Right cardiac atrium (tissue), 5 donors: ENCODE measurements around the gene SMCO3. TPM values are rescaled to one million over a fixed set of nuclear protein-coding genes. Genes with fewer than 3 reads are reported as not detected.
A peak's percentile ranks its signal among the peaks of the same experiment; 100 is the strongest.

Experiments
- ATAC-seq, 2 donors: fragments of 200-7000 bp; cut with Tn5 transposase; one replicate each; pipeline versions ENCODE4 v1.8.0 to v1.9.1; 2020; ENCODE audit warnings: moderate library complexity in 2 of 2, mild to moderate bottlenecking in 1 of 2
- DNase-seq, 3 donors: peaks; one replicate each; pipeline ENCODE4 v3.0.0-alpha.2; 2020
- H3K27ac ChIP-seq: one replicate; pipeline ENCODE4 v1.5.1; 2013; ENCODE audit warnings: mild to moderate bottlenecking, low read length, control low read depth, moderate library complexity
- H3K27me3 ChIP-seq: one replicate; pipeline ENCODE4 v1.6.1; 2013; ENCODE audit not compliant: control insufficient read depth, insufficient read depth
- H3K4me1 ChIP-seq: one replicate; pipeline ENCODE4 v1.6.1; 2013; ENCODE audit warnings: low read length; ENCODE audit not compliant: control insufficient read depth, insufficient read depth
- H3K4me3 ChIP-seq: one replicate; pipeline ENCODE4 v1.5.1; 2013; ENCODE audit warnings: low read length, control low read depth
- H3K9me3 ChIP-seq: one replicate; pipeline ENCODE4 v1.6.1; 2013; ENCODE audit warnings: low read length; ENCODE audit not compliant: control insufficient read depth
- WGBS: extraction: QIAGEN DNeasy Blood & Tissue Kit; methylation state at CpG from one replicate; pipeline ENCODE4 v1.1.7; 2013; 5-methylcytosine and 5-hydroxymethylcytosine counted together
- intact Hi-C, 4 donors: fragments of 100-400 bp; cut with DNase I; formaldehyde crosslinking; loops; one replicate each; pipeline versions ENCODE4 v1.11.0 to v1.14.0; 2022 to 2023
- polyA plus RNA-seq: library from polyadenylated mRNA; stranded (reverse); fragments of 200-250 nt; gene quantifications from one replicate; pipeline ENCODE4 v1.2.3, GENCODE V29; 2013
- total RNA-seq, 4 donors: library from RNA; stranded (reverse); fragmentation: NEBNext Ultra II Directional; extraction: Animal tissue kit (Norgen Biotek cat#: 25700); gene quantifications; one replicate each; pipeline ENCODE4 v1.2.1, GENCODE V29; 2021
- donor health status: healthy with polysubstance abuse.
- donor health status: DM: no; HTN: yes; CAD: no.
- donor health status: DM: no; HTN: no; CAD: no.
- donor health status: DM: no; HTN: yes; CAD: no; lungs with severe emphysema.
- donor health status: DM: yes; HTN: yes; CAD: no.

SMCO3 gene
- total and polyA plus RNA-seq, 5 donors: 0.53 to 1.5 (median 0.80) TPM

DNA sequence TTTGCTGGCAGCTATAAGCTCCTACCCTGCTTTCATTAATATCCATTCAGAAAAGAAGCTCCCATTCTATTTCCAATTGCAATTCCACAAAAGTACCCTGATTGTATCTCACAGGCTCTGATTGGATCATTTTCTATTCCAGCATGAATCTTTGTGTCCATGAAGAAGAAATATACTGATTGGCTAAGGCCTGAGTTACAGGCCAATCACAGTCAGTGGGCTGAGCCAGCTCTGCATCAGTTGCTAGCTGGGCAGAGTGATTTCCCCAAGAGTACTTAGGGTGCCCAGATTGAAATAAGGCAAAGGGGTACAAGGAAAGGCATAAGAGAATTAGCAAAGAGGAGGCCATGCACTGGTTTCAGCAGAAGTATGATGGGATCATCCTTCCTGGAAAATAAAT is 14.9 kb upstream of the SMCO3 start:
- intact Hi-C loops: no loop called here
- Histone ChIP-seq H3K27me3 (no peaks in the 10 kb centered on the region), H3K4me3 (no peak overlapping the region), H3K4me1 (no peaks in the 10 kb centered on the region), H3K9me3 (no peaks in the 10 kb centered on the region), H3K27ac (no peak overlapping the region)
- ATAC-seq (peak in 1 of 2 donors; percentile 59), DNase-seq (no peak)

DNA sequence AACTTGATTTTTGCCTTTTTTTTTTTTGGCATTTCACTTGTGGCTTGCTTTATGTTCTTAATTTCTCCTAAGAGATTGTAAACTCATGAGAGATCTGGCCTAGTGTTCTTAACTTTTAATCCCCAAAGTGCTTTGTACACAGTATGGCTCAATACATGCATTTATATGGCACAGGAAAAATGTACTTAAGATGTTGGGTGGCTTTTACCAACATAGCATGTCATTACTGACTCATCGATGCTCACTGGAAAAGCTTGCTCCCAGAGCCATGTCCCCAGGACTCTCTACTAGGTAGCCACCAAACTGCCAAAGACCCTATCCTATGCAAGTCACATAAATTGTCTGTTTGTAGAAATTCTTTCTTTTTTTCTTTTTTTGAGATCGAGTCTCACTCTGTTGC is 13.1 kb upstream of the SMCO3 start:
- WGBS: 90% methylated on average over 2 of the region's 2 CpGs
- H3K4me1 ChIP-seq: no peaks in the 10 kb centered on the region
- no peaks in the 10 kb centered on the region for H3K9me3 ChIP-seq
- intact Hi-C loops: no loop called here
- H3K27ac ChIP-seq: no peak overlapping the region
- ATAC-seq: no peak
- no peaks in the 10 kb centered on the region for H3K27me3 ChIP-seq
- no peak overlapping the region for H3K4me3 ChIP-seq
- DNase-seq: no peak

GRCh38 chr12:14826491-14826890 is 12.5 kb upstream of the SMCO3 start:
- WGBS: 49% methylated on average over 5 of the region's 5 CpGs
- ATAC-seq (no peak), DNase-seq (no peak)
- H3K27ac ChIP-seq: peak overlapping the region; percentile 75
- H3K4me1 ChIP-seq: no peaks in the 10 kb centered on the region
- no peaks in the 10 kb centered on the region for H3K9me3 ChIP-seq
- H3K27me3 ChIP-seq: no peaks in the 10 kb centered on the region
- no peak overlapping the region for H3K4me3 ChIP-seq
- intact Hi-C loops: no loop called here

GRCh38 chr12:14825256-14825655 is 11.3 kb upstream of the SMCO3 start:
- Histone ChIP-seq H3K27me3 (no peaks in the 10 kb centered on the region), H3K27ac (no peak overlapping the region), H3K9me3 (no peaks in the 10 kb centered on the region), H3K4me1 (no peaks in the 10 kb centered on the region), H3K4me3 (no peak overlapping the region)
- DNase-seq: no peak
- intact Hi-C loops: no loop called here
- no peak for ATAC-seq

DNA sequence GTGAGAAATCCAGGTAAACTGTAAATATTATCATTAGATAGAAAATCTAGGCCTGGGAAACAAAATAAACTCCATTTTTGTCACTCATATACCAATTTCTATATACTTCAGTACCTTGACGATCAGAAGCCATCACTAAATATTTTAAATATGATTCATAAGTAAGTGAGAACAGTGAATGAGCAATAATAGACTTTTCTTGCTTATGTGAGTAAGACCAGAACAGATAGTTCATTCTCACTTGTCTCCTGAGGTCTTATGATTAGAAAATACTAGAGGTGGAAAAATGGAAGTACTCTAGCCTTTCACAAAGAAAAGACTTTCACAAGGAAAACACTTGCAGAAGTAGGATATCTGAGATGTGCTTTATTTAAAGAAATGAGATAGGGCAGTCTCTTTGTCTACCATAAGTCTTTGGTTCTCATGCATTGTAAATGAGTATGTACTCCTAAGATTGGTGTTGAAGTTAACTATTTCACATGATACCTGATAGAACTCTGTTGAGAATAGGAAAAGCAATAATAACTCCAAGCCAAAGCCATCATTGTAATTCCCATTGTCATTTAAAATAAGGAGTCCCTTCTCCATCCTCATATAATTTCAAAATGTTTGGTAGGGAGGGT is 10.1 kb upstream of the SMCO3 start:
- Histone ChIP-seq H3K27me3 (no peaks in the 10 kb centered on the region), H3K9me3 (no peaks in the 10 kb centered on the region), H3K4me1 (no peaks in the 10 kb centered on the region), H3K4me3 (no peak overlapping the region), H3K27ac (no peak overlapping the region)
- intact Hi-C loops: no loop called here
- WGBS: 83% methylated on average over 1 of the region's 1 CpG
- DNase-seq (no peak), ATAC-seq (no peak)

DNA sequence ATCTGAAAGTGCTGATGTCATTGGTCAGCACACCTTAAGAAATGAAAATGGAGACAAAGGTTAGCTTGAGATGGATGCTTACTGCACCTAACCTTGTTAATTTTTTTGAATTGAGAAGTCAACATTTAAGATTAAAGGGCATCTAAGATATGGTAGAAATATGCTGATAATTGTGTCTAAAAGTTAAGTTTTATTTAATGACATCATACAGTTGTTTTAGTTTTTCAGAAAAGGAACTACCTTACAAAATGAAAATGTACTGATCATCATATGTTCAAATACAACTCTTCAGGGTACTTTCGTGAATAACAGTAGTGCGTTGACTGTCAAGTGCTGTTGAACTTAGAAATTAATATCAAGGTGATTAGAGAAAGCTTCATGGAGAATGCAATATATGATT is 2.5 kb downstream of the SMCO3 start:
- intact Hi-C loops: no loop called here
- ATAC-seq: no peak
- 94% methylated on average over 2 of the region's 2 CpGs for WGBS

DNA sequence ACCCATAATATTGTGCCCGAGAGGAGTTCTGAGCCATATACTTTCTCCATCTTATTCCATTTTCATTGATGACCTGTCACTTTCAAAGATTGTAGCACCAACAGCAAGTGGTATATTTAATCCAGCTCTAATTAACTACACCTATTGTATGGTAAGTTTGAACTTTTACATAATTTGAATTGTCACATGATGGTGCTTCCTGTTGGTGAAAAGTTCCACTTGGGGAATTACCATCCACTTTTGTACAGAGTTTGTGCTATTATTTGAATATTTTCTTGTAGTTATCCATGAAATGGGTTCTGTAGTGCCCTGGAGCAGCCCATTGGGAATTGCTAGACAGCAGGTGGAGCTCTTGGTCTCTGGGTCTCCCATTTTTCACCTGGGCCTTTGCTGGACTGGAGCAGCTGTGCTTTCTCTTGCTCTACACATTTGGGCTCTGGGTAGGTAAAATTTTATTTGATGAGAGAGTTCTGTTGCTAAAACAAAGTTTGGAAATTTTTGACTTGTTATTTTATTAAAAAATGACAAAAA is 3.0 kb downstream of the SMCO3 start:
- DNase-seq (peak in 1 of 3 donors; percentile 27), ATAC-seq (no peak)
- Histone ChIP-seq H3K4me3 (no peak overlapping the region), H3K27ac (no peak overlapping the region), H3K27me3 (no peaks in the 10 kb centered on the region), H3K9me3 (no peaks in the 10 kb centered on the region), H3K4me1 (no peaks in the 10 kb centered on the region)
- intact Hi-C loops: no loop called here
- 94% methylated on average over 1 of the region's 1 CpG for WGBS

More for the DNA sequence above, 2.5 kb downstream of the SMCO3 start:
- DNase-seq: no peak
- H3K27me3 ChIP-seq: no peaks in the 10 kb centered on the region
- H3K9me3 ChIP-seq: no peaks in the 10 kb centered on the region
- H3K27ac ChIP-seq: no peak overlapping the region
- H3K4me3 ChIP-seq: no peak overlapping the region
- H3K4me1 ChIP-seq: no peaks in the 10 kb centered on the region

DNA sequence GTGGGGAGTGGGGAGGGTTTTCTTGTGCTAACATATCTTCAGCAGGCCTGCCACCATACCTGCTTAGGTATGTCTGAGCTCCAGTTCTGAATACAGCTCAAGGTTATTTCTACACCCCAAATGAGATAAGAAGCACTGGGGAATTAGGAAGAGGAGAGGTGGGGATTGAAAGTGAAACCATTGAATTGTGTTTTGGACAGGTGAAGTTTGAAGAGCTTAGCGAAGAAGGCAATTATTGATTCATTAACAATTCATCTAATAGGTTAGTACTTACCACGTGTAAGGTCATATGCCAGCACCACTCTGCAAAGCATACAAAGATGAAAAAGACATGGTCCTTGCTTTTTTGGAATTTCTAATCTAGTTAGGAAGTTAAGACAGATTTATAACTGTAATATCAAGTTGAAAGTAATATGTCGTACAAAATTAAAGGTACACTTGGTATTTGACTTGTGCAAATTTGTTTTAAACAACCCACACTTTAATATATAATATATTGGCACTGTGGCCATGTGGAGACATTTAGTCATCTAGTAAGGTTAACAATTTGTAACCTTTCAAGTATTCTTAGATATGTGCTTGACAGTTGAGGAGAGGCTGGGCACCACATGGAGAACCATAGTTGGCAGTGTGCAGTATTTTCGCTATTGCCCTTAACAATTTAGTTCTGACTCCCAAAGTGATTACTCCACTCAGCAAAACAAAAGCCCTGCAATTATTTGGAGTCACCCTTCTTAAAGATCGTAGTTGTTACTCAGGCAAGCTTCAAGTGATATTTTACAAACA is 3.6 kb downstream of the SMCO3 start:
- DNase-seq (no peak), ATAC-seq (no peak)
- Histone ChIP-seq H3K4me3 (no peak overlapping the region), H3K9me3 (no peaks in the 10 kb centered on the region), H3K27me3 (no peaks in the 10 kb centered on the region), H3K4me1 (no peaks in the 10 kb centered on the region), H3K27ac (no peak overlapping the region)
- intact Hi-C loops: no loop called here
- 89% methylated on average over 5 of the region's 5 CpGs for WGBS

GRCh38 chr12:14803830-14804160 is 10.2 kb downstream of the SMCO3 start:
- Histone ChIP-seq H3K4me1 (no peaks in the 10 kb centered on the region), H3K27me3 (no peaks in the 10 kb centered on the region), H3K9me3 (no peaks in the 10 kb centered on the region), H3K27ac (peak overlapping the region; percentile 95), H3K4me3 (peak overlapping the region; percentile 68)
- ATAC-seq (peak; percentile 25 to 38), DNase-seq (no peak)
- under 1% methylated on average over 12 of the region's 12 CpGs for WGBS
- intact Hi-C loops: no loop called here

- WGBS: under 1% methylated on average over 50 of the region's 50 CpGs
- Histone ChIP-seq H3K27me3 (no peaks in the 10 kb centered on the region), H3K4me1 (no peaks in the 10 kb centered on the region), H3K4me3 (peak within 1 kb of the TSS; percentile 68), H3K27ac (peak within 1 kb of the TSS; percentile 95), H3K9me3 (no peaks in the 10 kb centered on the region)
- ATAC-seq: peak; percentile 100
- intact Hi-C loops: no loop called here
- DNase-seq: peak; percentile 93 to 96 (median 94)
Observed at GRCh38 chr12:14803011-14803829, 10.8 kb downstream of the SMCO3 start, which contains the start of the genes C12orf60 and WBP11. Gene C12orf60 (plus strand): TSS chr12:14803670. CDS start chr12:14822936, 19,266 bp downstream. Gene WBP11 (minus strand): TSS chr12:14803478. CDS start chr12:14801383, 2,095 bp downstream.

GRCh38 chr12:14802721-14803010 is 11.3 kb downstream of the SMCO3 start:
- DNase-seq (no peak), ATAC-seq (no peak)
- Histone ChIP-seq H3K9me3 (no peaks in the 10 kb centered on the region), H3K4me3 (peak overlapping the region; percentile 68), H3K27ac (peak overlapping the region; percentile 76), H3K4me1 (no peaks in the 10 kb centered on the region), H3K27me3 (no peaks in the 10 kb centered on the region)
- under 1% methylated on average over 7 of the region's 7 CpGs for WGBS
- intact Hi-C loops: no loop called here
